ENCODE measurements around the gene ZNF593OS.

ZNF593OS gene

GRCh38 chr1:26184883-26185282 lies 13.3 kb upstream of the ZNF593OS start:
- no peak for DNase-seq (ENCODE audit: low read depth in 1 of 2, low spot score in 1 of 2)

- DNase-seq (ENCODE audit: low read depth in 1 of 2, low spot score in 1 of 2), result no peak
Observed at GRCh38 chr1:26184086-26184485, 12.5 kb upstream of the ZNF593OS start.

- DNase-seq (ENCODE audit: low read depth in 1 of 2, low spot score in 1 of 2), result no peak
Observed at GRCh38 chr1:26182383-26182696, 10.7 kb upstream of the ZNF593OS start.

GRCh38 chr1:26181586-26182382 lies 10.2 kb upstream of the ZNF593OS start:
- no peak for DNase-seq (ENCODE audit: low read depth in 1 of 2, low spot score in 1 of 2)

GRCh38 chr1:26180010-26180506 lies 8.4 kb upstream of the ZNF593OS start:
- no peak for DNase-seq (ENCODE audit: low read depth in 1 of 2, low spot score in 1 of 2)

GRCh38 chr1:26177182-26177684 lies 5.6 kb upstream of the ZNF593OS start, which contains the start of gene CNKSR1:
TSS of gene CNKSR1 (plus strand) at chr1:26177491. CDS start at chr1:26177548, 57 bp downstream.
- DNase-seq (ENCODE audit: low read depth in 1 of 2, low spot score in 1 of 2), result no peak

- no peak for DNase-seq (ENCODE audit: low read depth in 1 of 2, low spot score in 1 of 2)
Observed at GRCh38 chr1:26175346-26175745, 3.7 kb upstream of the ZNF593OS start.

GRCh38 chr1:26170472-26170821 lies 1.2 kb downstream of the ZNF593OS start:
- no peak for DNase-seq (ENCODE audit: low read depth in 1 of 2, low spot score in 1 of 2)

GRCh38 chr1:26169669-26170471 lies 1.8 kb downstream of the ZNF593OS start, which contains the start of gene ZNF593:
TSS of gene ZNF593 (plus strand) at chr1:26169908. CDS start at chr1:26169984, 76 bp downstream.
- DNase-seq (ENCODE audit: low read depth in 1 of 2, low spot score in 1 of 2), result peak; percentile 74 to 85

- DNase-seq (ENCODE audit: low read depth in 1 of 2, low spot score in 1 of 2), result no peak
Observed at GRCh38 chr1:26169198-26169554, 2.5 kb downstream of the ZNF593OS start.

- no peak for DNase-seq (ENCODE audit: low read depth in 1 of 2, low spot score in 1 of 2)
Observed at GRCh38 chr1:26168410-26169197, 3.0 kb downstream of the ZNF593OS start, which contains the start of gene C1orf232. TSS of gene C1orf232 (minus strand) at chr1:26168963. CDS start at chr1:26168499, 464 bp downstream.

- DNase-seq (ENCODE audit: low read depth in 1 of 2, low spot score in 1 of 2), result no peak
Observed at GRCh38 chr1:26166719-26167281, 4.8 kb downstream of the ZNF593OS start.

- no peak for DNase-seq (ENCODE audit: low read depth in 1 of 2, low spot score in 1 of 2)
Observed at GRCh38 chr1:26164861-26165842, 6.5 kb downstream of the ZNF593OS start.

- DNase-seq (ENCODE audit: low read depth in 1 of 2, low spot score in 1 of 2), result peak; percentile 25 to 52
Observed at GRCh38 chr1:26164036-26164860, 7.4 kb downstream of the ZNF593OS start.

- no peak for DNase-seq (ENCODE audit: low read depth in 1 of 2, low spot score in 1 of 2)
Observed at GRCh38 chr1:26163684-26164035, 8.0 kb downstream of the ZNF593OS start.

GRCh38 chr1:26162220-26162709 lies 9.4 kb downstream of the ZNF593OS start:
- DNase-seq (ENCODE audit: low read depth in 1 of 2, low spot score in 1 of 2), result no peak

GRCh38 chr1:26161415-26162219 lies 10.0 kb downstream of the ZNF593OS start:
- DNase-seq (ENCODE audit: low read depth in 1 of 2, low spot score in 1 of 2), result peak in 1 of 2 donors; percentile 34
